IMR-90 (cell line): ENCODE results near the gene TRAPPC3. TPM values are rescaled to one million over a fixed set of nuclear protein-coding genes. Genes with fewer than 3 reads are reported as not detected.

ENCODE experiments used
- ATAC-seq: fragments of 200-7000 bp; cut with Tn5 transposase; 2 replicates; pipeline ENCODE4 v1.9.1; 2020; ENCODE audit warnings: low read depth, mild to moderate bottlenecking, moderate library complexity
- BruUV-seq: library from RNA; stranded (reverse); fragments of 400-500 nt; replicated peaks from 2 replicates; lab custom pipeline; 2021; lab: Mats Ljungman, UMichigan
- CTCF ChIA-PET: fragments of 300-600 bp; formaldehyde crosslinking; extraction: SDS; loops from one replicate; lab custom pipeline; 2021; ENCODE audit warnings: antibody characterized with exemption; lab: Yijun Ruan, JAX
- POLR2A ChIA-PET: fragments of 300-600 bp; sonication (Branson Sonifier 250); formaldehyde crosslinking; loops from one replicate; lab custom pipeline; 2022; ENCODE audit warnings: antibody characterized with exemption; ENCODE audit not compliant: unreplicated experiment; lab: Charles Lee
- DNase-seq: peaks from one replicate; pipeline ENCODE4 v3.0.0; 2013
- H2AFZ ChIP-seq: replicated peaks from 2 replicates; pipeline ENCODE3; 2013; ENCODE audit warnings: low read length, mild to moderate bottlenecking; ENCODE audit not compliant: poor library complexity
- H2AK5ac ChIP-seq: 2 replicates; pipeline ENCODE4 v1.6.1; 2013; ENCODE audit warnings: low read depth, low read length, inconsistent platforms
- H2AK9ac ChIP-seq: replicated peaks from 2 replicates; pipeline ENCODE3; 2013; ENCODE audit warnings: mild to moderate bottlenecking, low read depth, low read length, moderate library complexity; ENCODE audit not compliant: poor library complexity
- H2BK120ac ChIP-seq: 2 replicates; pipeline ENCODE4 v1.6.1; 2013; ENCODE audit warnings: low read depth, low read length, inconsistent platforms
- H2BK15ac ChIP-seq: 3 replicates; pipeline ENCODE4 v1.6.1; 2013; ENCODE audit warnings: low read depth, low read length, inconsistent platforms
- H2BK20ac ChIP-seq: 2 replicates; pipeline ENCODE4 v1.6.1; 2013; ENCODE audit warnings: low read depth, mild to moderate bottlenecking, inconsistent platforms, low read length, moderate library complexity
- H2BK5ac ChIP-seq: 2 replicates; pipeline ENCODE4 v1.6.1; 2013; ENCODE audit warnings: mild to moderate bottlenecking, low read depth, low read length, inconsistent platforms; ENCODE audit not compliant: poor library complexity, severe bottlenecking
- H3K14ac ChIP-seq: replicated peaks from 2 replicates; pipeline ENCODE4 v1.6.1; 2013; ENCODE audit warnings: low read depth, low read length, inconsistent platforms
- H3K18ac ChIP-seq: 2 replicates; pipeline ENCODE4 v1.6.1; 2013; ENCODE audit warnings: low read depth, low read length, control low read depth
- H3K23ac ChIP-seq: 2 replicates; pipeline ENCODE4 v1.6.1; 2013; ENCODE audit warnings: low read depth, low read length, inconsistent platforms
- H3K27ac ChIP-seq: 2 replicates; pipeline ENCODE4 v1.5.1; 2013; ENCODE audit warnings: mild to moderate bottlenecking, control low read depth, low read length; ENCODE audit not compliant: insufficient read depth
- H3K27me3 ChIP-seq: 2 replicates; pipeline ENCODE4 v1.6.1; 2013; ENCODE audit warnings: low read length; ENCODE audit not compliant: control insufficient read depth, insufficient read depth
- H3K36me3 ChIP-seq: 2 replicates; pipeline ENCODE4 v1.6.1; 2013; ENCODE audit warnings: low read length, mixed read lengths; ENCODE audit not compliant: control insufficient read depth, insufficient read depth
- H3K4ac ChIP-seq: 2 replicates; pipeline ENCODE4 v1.6.1; 2013; ENCODE audit warnings: low read depth, low read length, inconsistent platforms
- H3K4me1 ChIP-seq: 2 replicates; pipeline ENCODE4 v1.6.1; 2013; ENCODE audit warnings: low read length, mixed read lengths; ENCODE audit not compliant: control insufficient read depth, insufficient read depth
- H3K4me2 ChIP-seq: 2 replicates; pipeline ENCODE4 v1.6.1; 2013; ENCODE audit warnings: low read depth, mild to moderate bottlenecking, control low read depth, low read length, moderate library complexity
- H3K4me3 ChIP-seq: 2 replicates; pipeline ENCODE4 v1.5.1; 2013; ENCODE audit warnings: low read depth, mild to moderate bottlenecking, control low read depth, low read length, moderate library complexity; ENCODE audit not compliant: insufficient read depth
- H3K56ac ChIP-seq: 2 replicates; pipeline ENCODE4 v1.6.1; 2013; ENCODE audit warnings: low read length, inconsistent platforms; ENCODE audit not compliant: insufficient read depth; ENCODE audit errors: extremely low read depth
- H3K79me1 ChIP-seq, 2 experiments: 2 replicates each; pipeline ENCODE4 v1.6.1; 2013; ENCODE audit warnings: low read length in 2 of 2, inconsistent platforms in 1 of 2, low read depth in 1 of 2
- H3K9ac ChIP-seq: 2 replicates; pipeline ENCODE4 v1.6.1; 2013; ENCODE audit warnings: low read depth, low read length, control low read depth
- H3K9me1 ChIP-seq: 2 replicates; pipeline ENCODE4 v1.6.1; 2013; ENCODE audit warnings: low read length, inconsistent platforms; ENCODE audit not compliant: insufficient read depth
- H3K9me3 ChIP-seq: 2 replicates; pipeline ENCODE4 v1.6.1; 2013; ENCODE audit warnings: low read length; ENCODE audit not compliant: control insufficient read depth, insufficient read depth
- H4K20me1 ChIP-seq: 2 replicates; pipeline ENCODE4 v1.6.1; 2013; ENCODE audit warnings: low read length, inconsistent platforms; ENCODE audit not compliant: insufficient read depth
- H4K5ac ChIP-seq: 2 replicates; pipeline ENCODE4 v1.6.1; 2013; ENCODE audit warnings: mild to moderate bottlenecking, low read depth, low read length, control low read depth
- H4K8ac ChIP-seq, 2 experiments: 2 replicates each; pipeline ENCODE4 v1.6.1; 2013; ENCODE audit warnings: low read depth in 2 of 2, low read length in 2 of 2, control low read depth in 1 of 2, inconsistent platforms in 1 of 2
- H4K91ac ChIP-seq: 2 replicates; pipeline ENCODE4 v1.6.1; 2013; ENCODE audit warnings: low read depth, low read length, inconsistent platforms; ENCODE audit not compliant: insufficient read depth
- CEBPB ChIP-seq: IDR thresholded peaks from 2 replicates; pipeline ENCODE4 v1.6.1; 2012; ENCODE audit warnings: low read depth, low read length, improper control_type of control experiment
- ELK1 ChIP-seq: fragments of 150-350 bp; IDR thresholded peaks from 2 replicates; pipeline ENCODE4 v1.6.1; 2016; ENCODE audit warnings: low read depth, mild to moderate bottlenecking, low read length, moderate library complexity, borderline replicate concordance
- MAZ ChIP-seq: IDR thresholded peaks from 2 replicates; pipeline ENCODE4 v1.6.1; 2012; ENCODE audit warnings: low read depth, mild to moderate bottlenecking, low read length, improper control_type of control experiment, moderate library complexity, borderline replicate concordance
- WGBS, 2 experiments: methylation state at CpG; one replicate each; pipeline versions ENCODE4 v1.1.5 to v1.1.7; 2013; ENCODE audit warnings: missing lambda C conversion rate in 2 of 2; ENCODE audit not compliant: insufficient read length in 1 of 2; ENCODE audit errors: extremely low coverage in 2 of 2; 5-methylcytosine and 5-hydroxymethylcytosine counted together
- dilution Hi-C: fragments of 300-500 bp; cut with HindIII; formaldehyde crosslinking; loops from one replicate; pipeline ENCODE4 v1.14.3; 2018; ENCODE audit warnings: low sequenced_read_pairs; ENCODE audit not compliant: unreplicated experiment
- in situ Hi-C: fragments of 300-500 bp; cut with MboI; formaldehyde crosslinking; loops from 3 replicates; pipeline ENCODE4 v1.14.3; 2019; ENCODE audit warnings: low sequenced_read_pairs, inconsistent platforms, mixed read lengths
- intact Hi-C: fragments of 100-400 bp; cut with micrococcal nuclease; formaldehyde crosslinking; loops from 2 replicates; pipeline ENCODE4 v1.10.0; 2022
- polyA plus RNA-seq, 3 experiments: library from polyadenylated mRNA; depleted of rRNA; stranded (reverse); fragments of >200 nt; gene quantifications; 2 replicates each; pipeline ENCODE4 v1.2.3, GENCODE V29; 2012; ENCODE audit warnings: low replicate concordance in 1 of 3
- total RNA-seq: library from RNA; depleted of rRNA; stranded (reverse); fragments of >200 nt; gene quantifications from 2 replicates; pipeline ENCODE4 v1.2.3, GENCODE V29; 2012

Gene TRAPPC3
- total and polyA plus RNA-seq, 2 of the 4 experiments (the other 2 are of a cell fraction), result 76.0 to 77.8 TPM

GRCh38 chr1:36128126-36128904, 21.0 kb downstream of the TRAPPC3 start:
- Histone ChIP-seq H2AFZ (no peak overlapping the region), H3K4me3 (no peak overlapping the region), H2BK20ac (no peak overlapping the region), H3K27me3 (peaks cover 27% of the 10 kb centered on the region), H3K14ac (no peak overlapping the region), H3K18ac (no peak overlapping the region), H3K4ac (no peak overlapping the region), H3K9me1 (peaks cover 1% of the 10 kb centered on the region; the same call in 1 of the 2 replicates), H3K56ac (no peak overlapping the region), H3K9me3 (no peaks in the 10 kb centered on the region), H3K4me2 (no peak overlapping the region), H2AK5ac (no peak overlapping the region), H4K8ac (no peak overlapping the region), H3K27ac (no peak overlapping the region), H2BK15ac (no peak overlapping the region), H2AK9ac (peak overlapping the region; percentile 68), H3K9ac (no peak overlapping the region), H4K91ac (no peak overlapping the region), H3K4me1 (peaks cover 1% of the 10 kb centered on the region; the same call in 1 of the 2 replicates), H4K20me1 (no peaks in the 10 kb centered on the region), H2BK120ac (no peak overlapping the region), H2BK5ac (no peak overlapping the region), H3K79me1 (no peaks in the 10 kb centered on the region), H3K36me3 (no peaks in the 10 kb centered on the region), H3K23ac (no peak overlapping the region), H4K5ac (no peak overlapping the region)
- no TSS peak for BruUV-seq
- TF ChIP-seq CEBPB (peak; percentile 54; the same call in 1 of the 2 replicates), MAZ (no peak), ELK1 (no peak)
- CTCF ChIA-PET, result interaction anchor here (0.6 to 0.7 kb wide), 2 partner anchors 9 to 14 kb away, joined by 3 to 7 read pairs; no protein-coding TSS in a partner anchor
- peak; percentile 53 for DNase-seq
- intact Hi-C loops, result no loop called here
- dilution Hi-C loops, result no loop called here
- 88% methylated on average over 5 of the region's 11 CpGs; no CpG with 5 or more reads in 1 of the 2 experiments for WGBS, 2 experiments
- POLR2A ChIA-PET, result no interaction called here
- in situ Hi-C loops, result no loop called here
- ATAC-seq, result no peak
